ENCODE measurements around the gene NEURL1B. TPM values are rescaled to one million over a fixed set of nuclear protein-coding genes. Genes with fewer than 3 reads are reported as not detected.

NEURL1B gene
- total and polyA plus RNA-seq, 2 experiments from 2014 or later: 0.65 to 5.8 TPM

- TF ChIP-seq CTCF (IDR thresholded peaks at IDR 0.05; ENCODE audit: poor library complexity) (peak; percentile 95), EZH2phosphoT487 (IDR thresholded peaks at IDR 0.05; ENCODE audit: low read depth, severe bottlenecking, unreplicated experiment) (no peak)
- no peak overlapping the region for H2AFZ ChIP-seq
- H3K36me3 ChIP-seq (replicated peaks; ENCODE audit: insufficient read depth, low read depth): no peaks in the 10 kb centered on the region
- no peaks in the 10 kb centered on the region for H3K9me3 ChIP-seq (ENCODE audit: low read depth)
- H3K4me1 ChIP-seq (ENCODE audit: insufficient read depth): no peaks in the 10 kb centered on the region
- H3K27ac ChIP-seq: no peak overlapping the region
- no peaks in the 10 kb centered on the region for H3K79me2 ChIP-seq
- H3K9me2 ChIP-seq (replicated peaks; ENCODE audit: insufficient read depth): no peaks in the 10 kb centered on the region
- H4K20me1 ChIP-seq (ENCODE audit: insufficient read depth, poor library complexity, severe bottlenecking): no peaks in the 10 kb centered on the region
- peak; percentile 63 for DNase-seq (ENCODE audit: low spot score)
- whole genome bisulfite sequencing (ENCODE audit: low lambda C conversion rate, missing lambda C conversion rate): 6% methylated on average over 13 of the region's 15 CpGs
- H3K27me3 ChIP-seq: no peaks in the 10 kb centered on the region
- H3K4me3 ChIP-seq: no peak overlapping the region
- H3K4me2 ChIP-seq: peak overlapping the region; percentile 71
These were observed 72.2 kb downstream of the NEURL1B start for GRCh38 chr5:172713113-172713808.

DNA sequence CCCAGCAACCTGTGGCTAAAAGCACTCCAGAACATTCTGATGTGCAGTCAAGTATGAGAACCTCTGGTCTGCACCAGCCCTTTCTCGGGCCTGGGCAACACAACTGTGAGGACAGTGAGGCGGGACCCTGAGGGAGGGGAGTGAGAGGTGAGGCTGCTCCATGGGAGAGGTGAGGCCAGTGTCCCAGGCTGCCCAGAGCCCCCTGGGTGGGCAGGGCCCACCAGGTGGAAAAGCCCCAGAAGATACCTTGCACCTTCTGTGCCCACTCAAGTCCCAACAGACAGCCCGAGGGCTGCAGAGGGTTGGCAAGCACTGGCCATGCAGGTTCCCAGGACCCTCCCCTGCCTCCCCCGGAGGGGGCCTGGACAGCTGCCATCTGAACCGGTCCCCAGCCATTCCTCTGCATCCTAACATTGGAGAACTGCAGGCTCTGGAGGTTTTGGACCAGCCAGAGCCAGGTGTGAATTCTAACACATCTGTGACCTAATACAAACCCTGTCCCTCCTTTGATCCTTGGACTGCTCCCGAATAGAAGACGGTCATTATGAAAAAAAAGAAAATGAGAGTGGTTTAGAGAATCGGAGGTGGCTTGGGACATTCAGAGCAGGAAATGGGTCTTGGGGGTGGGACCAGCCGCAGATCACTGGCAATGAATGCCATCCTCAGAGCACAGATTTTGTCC lies 72.9 kb downstream of the NEURL1B start:
- Histone ChIP-seq H3K9me3 (ENCODE audit: low read depth) (no peaks in the 10 kb centered on the region), H3K27me3 (no peaks in the 10 kb centered on the region), H4K20me1 (ENCODE audit: insufficient read depth, poor library complexity, severe bottlenecking) (no peaks in the 10 kb centered on the region), H2AFZ (no peak overlapping the region), H3K9me2 (replicated peaks; ENCODE audit: insufficient read depth) (no peaks in the 10 kb centered on the region), H3K79me2 (no peaks in the 10 kb centered on the region), H3K4me2 (no peak overlapping the region), H3K27ac (no peak overlapping the region), H3K4me1 (ENCODE audit: insufficient read depth) (no peaks in the 10 kb centered on the region), H3K36me3 (replicated peaks; ENCODE audit: insufficient read depth, low read depth) (no peaks in the 10 kb centered on the region), H3K4me3 (no peak overlapping the region)
- WGBS (ENCODE audit: low lambda C conversion rate, missing lambda C conversion rate): 82% methylated on average over 9 of the region's 9 CpGs
- DNase-seq (ENCODE audit: low spot score): no peak
- TF ChIP-seq EZH2 (IDR thresholded peaks at IDR 0.05; ENCODE audit: borderline replicate concordance) (no peak), EZH2phosphoT487 (IDR thresholded peaks at IDR 0.05; ENCODE audit: low read depth, severe bottlenecking, unreplicated experiment) (no peak), CTCF (IDR thresholded peaks at IDR 0.05; ENCODE audit: poor library complexity) (no peak)

DNA sequence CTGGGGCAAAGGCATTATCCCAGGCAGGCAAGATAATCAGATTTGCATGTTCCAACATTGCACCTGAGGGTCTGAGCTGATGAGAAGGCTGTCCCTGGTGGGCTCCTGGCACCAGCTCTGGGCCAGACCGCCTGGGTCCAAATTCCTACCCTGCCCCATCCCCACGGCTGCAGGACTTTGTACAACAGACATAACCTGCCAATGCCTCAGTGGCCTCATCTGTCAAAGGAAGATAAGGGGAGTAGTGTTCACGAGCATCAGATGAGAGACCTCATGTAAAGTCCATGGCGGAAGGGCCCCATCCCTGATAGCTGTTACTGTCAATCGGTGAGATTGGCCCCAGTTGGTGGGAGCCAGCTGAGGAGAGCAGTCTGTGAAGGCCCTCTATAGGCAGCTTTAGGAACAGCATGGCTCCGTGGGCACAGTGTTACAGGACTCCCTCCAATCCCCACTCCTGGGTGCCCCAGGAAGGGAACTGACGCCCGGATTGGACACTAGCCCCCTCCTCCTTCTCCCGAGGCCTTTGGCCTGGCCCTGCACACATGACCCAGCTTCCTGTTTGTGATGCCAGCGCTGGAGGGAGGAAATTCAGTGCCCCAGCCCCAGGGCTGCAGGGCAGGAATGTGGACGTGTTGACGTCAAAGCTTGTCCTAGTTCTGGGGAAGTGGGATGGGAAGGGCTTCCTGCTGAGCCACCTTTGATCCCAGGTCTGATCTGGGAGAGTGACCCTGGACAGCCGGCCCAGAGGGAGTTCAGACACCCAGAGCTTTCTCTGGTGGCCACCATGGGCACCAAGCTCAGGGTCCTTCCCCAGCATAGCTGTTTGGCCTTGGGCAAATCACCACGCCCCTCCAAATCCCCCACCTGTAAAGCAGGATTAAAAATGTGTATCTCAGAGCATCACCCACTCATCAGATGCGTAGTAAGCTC lies 73.7 kb downstream of the NEURL1B start:
- H2AFZ ChIP-seq: no peak overlapping the region
- no peak overlapping the region for H3K27ac ChIP-seq
- H3K9me3 ChIP-seq (ENCODE audit: low read depth): no peaks in the 10 kb centered on the region
- H3K4me3 ChIP-seq: no peak overlapping the region
- H3K79me2 ChIP-seq: no peaks in the 10 kb centered on the region
- no peaks in the 10 kb centered on the region for H4K20me1 ChIP-seq (ENCODE audit: insufficient read depth, poor library complexity, severe bottlenecking)
- no peak overlapping the region for H3K4me2 ChIP-seq
- H3K36me3 ChIP-seq (replicated peaks; ENCODE audit: insufficient read depth, low read depth): no peaks in the 10 kb centered on the region
- peak; percentile 84 for DNase-seq (ENCODE audit: low spot score)
- no peaks in the 10 kb centered on the region for H3K4me1 ChIP-seq (ENCODE audit: insufficient read depth)
- 35% methylated on average over 15 of the region's 15 CpGs for WGBS (ENCODE audit: low lambda C conversion rate, missing lambda C conversion rate)
- H3K9me2 ChIP-seq (replicated peaks; ENCODE audit: insufficient read depth): no peaks in the 10 kb centered on the region
- H3K27me3 ChIP-seq: no peaks in the 10 kb centered on the region
- TF ChIP-seq CTCF (IDR thresholded peaks at IDR 0.05; ENCODE audit: poor library complexity) (peak; percentile 57), EZH2 (IDR thresholded peaks at IDR 0.05; ENCODE audit: borderline replicate concordance) (no peak)

Measured in hepatocyte (in vitro differentiated cells).